GM19238 (cell line): ENCODE measurements around the gene ZC3H8.

Source experiments
- DNase-seq: peaks from one replicate; pipeline ENCODE4 v3.0.0; 2011; ENCODE audit warnings: low spot score; ENCODE audit not compliant: insufficient read length

Gene ZC3H8

GRCh38 chr2:112195167-112195766 is 59.6 kb downstream of the ZC3H8 start:
- DNase-seq: no peak

DNA sequence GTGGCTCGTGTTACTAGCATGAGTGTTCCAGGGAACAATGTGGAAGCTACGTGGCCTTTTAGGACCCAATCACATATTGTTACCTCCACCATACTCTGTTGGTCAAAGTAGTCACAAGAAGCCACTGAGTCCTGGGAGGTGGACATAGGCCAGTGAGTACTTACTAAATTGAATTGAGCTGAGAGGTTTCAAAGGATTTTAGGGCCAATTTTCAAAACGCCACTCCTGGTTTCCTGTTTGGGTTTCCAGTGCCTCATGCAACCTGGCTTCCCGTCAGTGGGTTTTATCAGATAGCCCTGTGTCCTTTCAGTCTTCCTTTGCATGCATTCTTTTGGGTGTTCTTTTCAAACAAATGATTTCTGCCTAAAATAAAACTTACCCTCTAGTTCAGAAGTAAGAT is 60.4 kb downstream of the ZC3H8 start:
- DNase-seq: no peak

DNA sequence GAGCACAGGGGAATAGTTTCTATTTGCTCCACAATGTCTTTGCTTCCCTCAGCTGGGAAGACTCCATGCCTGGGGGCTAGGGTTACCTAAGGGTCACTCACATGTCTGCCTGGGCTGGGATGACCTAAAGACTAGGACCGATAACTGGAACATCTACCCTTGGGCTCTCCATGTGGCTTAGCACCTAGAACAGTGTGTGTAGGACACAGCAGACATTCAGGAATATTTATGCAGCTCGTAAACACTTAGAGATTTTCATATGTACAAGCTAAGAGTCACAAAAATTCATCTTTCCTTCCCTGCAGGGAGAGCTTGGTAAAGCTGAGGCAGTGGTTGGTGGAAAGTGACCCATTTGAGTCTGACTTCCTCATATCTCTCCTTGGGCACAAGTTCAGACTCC is 60.8 kb downstream of the ZC3H8 start:
- no peak for DNase-seq

DNA sequence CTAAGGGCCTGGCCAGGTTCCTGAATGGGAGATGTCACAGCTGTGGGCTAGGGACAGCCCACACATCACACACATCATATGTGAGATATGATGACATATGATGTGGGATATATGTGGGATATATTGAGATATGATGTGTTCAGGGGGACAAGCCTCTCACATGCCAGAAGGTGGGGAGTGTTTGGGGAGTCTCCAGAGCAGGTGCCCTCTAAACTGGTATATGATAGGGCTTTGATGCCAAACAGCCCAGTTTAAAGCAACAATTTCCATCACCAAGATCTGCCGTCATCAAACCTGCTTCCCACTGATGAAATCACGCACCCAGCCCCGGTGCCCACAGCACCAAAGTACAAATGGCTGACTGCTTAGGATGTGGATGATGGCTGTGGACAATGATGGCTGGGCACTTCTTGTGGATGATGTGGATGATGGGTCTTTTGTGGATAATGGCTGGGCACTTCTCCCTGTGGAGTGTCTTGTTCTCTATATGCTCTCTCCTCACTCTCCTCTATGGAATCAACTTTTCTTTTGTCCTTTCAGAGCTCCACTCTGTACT is 65.8 kb downstream of the ZC3H8 start:
- DNase-seq: no peak

DNA sequence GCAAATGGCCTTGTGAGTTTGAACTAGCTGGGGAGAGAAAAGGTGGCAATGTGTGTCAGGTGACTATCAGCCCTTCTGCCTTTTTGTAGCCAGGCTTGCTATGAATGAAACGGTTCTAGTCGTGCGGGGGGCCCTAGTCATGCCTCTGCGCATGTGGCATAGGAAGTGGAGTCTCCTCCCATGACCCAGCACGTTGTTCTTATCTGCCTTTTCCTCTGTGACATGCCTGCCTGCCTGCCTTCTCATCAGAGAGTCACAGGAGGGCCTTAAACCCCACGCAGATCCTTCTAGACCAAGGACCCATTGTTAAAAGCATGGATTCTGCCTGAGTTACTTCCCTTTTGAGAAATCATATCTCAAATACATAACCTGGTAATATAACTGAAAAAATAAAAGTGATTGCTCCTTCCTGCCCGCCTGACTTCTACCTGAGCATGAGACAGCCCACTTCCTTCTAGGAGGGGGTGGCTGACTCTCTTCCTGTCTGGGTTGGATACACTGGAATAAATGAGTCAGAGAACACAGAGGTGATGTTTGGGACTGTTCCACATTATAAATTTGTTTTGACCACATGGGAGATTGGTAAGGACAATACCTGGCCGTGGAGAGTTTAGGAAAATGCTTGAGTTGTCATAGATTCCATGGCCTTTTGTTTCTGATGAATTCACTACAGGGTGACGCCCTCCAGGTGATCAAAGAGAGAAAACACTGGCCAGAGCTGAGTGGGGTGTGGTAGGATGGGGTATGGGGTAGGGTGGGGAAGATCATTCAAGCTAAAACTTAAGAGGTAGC is 66.8 kb downstream of the ZC3H8 start:
- DNase-seq: no peak

DNA sequence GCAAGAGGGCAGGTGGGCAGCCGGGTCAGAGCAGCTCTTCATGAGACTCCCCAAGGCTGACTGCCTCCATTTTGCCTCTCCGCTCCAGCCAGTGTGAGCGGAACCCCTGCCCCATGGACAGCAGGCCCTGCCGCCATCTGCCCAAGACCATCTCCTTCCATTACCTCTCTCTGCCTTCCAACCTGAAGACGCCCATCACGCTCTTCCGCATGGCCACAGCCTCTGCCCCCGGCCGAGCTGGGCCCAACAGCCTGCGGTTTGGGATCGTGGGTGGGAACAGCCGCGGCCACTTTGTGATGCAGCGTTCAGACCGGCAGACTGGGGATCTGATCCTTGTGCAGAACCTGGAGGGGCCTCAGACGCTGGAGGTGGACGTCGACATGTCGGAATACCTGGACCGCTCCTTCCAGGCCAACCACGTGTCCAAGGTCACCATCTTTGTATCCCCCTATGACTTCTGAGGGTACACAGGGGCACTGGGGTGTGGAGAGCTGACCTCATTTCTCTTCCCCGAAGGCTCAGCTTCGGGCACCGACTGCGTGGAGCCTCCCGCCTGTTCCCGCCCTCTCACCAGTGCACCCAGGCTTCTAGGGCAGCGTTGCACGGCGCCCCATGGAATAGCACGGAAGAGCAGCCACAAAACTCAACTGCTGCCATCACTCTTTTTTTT is 67.7 kb downstream of the ZC3H8 start:
- DNase-seq: no peak

DNA sequence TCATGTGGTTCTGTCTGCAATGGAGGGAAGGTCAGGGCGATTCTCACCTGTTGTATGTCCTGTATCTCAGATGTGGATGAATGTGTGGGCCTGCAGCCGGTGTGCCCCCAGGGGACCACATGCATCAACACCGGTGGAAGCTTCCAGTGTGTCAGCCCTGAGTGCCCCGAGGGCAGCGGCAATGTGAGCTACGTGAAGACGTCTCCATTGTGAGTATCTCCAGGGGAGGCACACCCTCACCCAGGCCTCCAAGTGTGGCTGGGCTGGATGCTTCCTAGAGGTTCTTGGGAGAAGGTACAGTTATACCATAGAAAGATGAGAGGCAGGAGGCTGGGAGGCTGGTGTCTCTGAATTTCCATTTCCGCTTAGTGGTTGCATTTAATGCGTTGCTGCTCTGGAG is 69.7 kb downstream of the ZC3H8 start:
- DNase-seq: no peak

GRCh38 chr2:112184121-112184520 is 70.7 kb downstream of the ZC3H8 start:
- DNase-seq: no peak

DNA sequence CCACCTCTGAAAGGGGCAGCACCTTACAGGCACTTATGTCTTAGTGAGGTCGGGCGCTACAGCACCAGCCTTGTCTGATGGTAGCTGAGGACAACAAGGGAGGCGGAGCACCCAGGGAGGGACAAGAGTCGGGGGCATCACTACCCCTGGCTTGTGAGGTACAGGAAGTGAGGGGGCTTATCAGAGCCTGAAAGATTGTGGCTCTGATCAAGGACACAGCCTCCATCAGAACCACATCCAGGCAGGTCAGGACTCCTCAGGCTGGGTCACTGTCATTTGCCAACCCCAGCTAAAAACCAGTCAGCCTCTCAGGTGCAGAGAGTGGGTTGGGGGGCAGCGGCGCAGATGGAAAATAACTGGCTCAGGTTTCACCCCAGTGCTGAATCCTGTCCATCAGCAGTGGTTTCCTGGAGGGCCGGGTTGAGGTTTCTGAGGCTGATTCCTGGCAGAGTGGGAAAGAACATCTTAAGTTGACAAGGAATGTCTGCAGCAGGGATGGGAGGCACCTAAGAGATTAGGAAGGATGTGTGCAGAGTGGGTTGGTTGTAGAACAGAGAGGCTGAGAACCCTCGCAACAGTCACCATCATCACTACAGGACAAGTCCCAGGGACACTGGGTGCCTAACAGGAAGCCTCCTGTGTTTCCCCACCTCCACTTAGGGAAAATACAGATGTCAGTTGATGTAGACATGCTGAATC is 71.4 kb downstream of the ZC3H8 start:
- DNase-seq: no peak

GRCh38 chr2:112182581-112183034 is 72.2 kb downstream of the ZC3H8 start:
- no peak for DNase-seq

DNA sequence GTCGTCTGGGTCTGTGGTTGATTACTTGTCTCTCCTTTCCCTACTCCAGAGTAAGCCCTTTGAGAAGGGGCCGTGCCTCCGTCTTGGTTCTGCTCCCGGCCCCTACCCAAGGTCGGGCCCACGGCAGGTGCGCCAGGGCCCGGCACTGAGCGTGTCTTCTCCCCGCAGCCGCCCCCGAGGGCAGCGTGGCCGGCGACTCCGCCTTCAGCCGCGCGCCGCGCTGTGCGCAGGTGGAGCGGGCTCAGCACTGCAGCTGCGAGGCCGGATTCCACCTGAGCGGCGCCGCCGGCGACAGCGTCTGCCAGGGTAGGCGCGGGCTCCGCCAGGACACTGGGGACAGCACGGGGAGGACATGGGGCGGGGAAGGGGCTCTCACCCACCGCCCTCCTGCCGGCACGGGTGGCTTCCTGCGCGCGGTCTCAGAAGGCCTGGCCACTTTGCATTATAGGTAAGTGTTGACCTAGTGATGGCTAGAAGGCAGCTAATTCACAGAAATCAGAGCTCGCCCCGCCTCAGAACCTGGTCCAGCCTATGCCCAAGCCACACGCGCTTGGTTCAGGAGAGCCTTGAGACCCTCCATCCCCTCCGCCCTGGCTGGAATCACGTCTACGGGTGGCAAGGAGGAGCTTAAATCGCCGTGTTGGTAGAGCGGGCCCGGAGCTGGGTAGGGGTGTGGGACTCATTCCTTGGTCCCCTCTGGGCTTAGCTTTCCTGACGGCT is 73.1 kb downstream of the ZC3H8 start:
- DNase-seq: no peak

- DNase-seq: no peak
These were observed 78.8 kb downstream of the ZC3H8 start for GRCh38 chr2:112175958-112176573.

DNA sequence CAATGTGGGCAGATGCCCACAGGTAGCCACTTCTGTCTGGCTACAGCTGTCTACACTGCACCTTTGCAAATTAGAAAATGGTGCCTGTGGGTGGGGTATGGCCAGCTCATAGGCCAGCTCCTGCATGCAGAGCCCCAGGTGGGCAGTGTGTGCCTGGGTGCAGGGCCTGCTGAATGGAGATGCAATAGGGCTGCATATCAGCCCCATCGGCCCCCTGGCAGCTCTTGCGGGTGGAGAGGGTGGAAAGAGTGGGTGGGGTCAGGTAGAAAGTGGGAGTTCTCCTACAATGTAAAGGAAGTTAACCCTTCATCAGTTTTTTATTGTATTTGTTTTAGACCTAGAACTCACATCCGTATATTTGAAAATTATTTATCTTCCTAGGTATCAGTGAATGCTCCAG is 79.5 kb downstream of the ZC3H8 start:
- DNase-seq: no peak

GRCh38 chr2:112174383-112174782 is 80.5 kb downstream of the ZC3H8 start:
- DNase-seq: no peak

DNA sequence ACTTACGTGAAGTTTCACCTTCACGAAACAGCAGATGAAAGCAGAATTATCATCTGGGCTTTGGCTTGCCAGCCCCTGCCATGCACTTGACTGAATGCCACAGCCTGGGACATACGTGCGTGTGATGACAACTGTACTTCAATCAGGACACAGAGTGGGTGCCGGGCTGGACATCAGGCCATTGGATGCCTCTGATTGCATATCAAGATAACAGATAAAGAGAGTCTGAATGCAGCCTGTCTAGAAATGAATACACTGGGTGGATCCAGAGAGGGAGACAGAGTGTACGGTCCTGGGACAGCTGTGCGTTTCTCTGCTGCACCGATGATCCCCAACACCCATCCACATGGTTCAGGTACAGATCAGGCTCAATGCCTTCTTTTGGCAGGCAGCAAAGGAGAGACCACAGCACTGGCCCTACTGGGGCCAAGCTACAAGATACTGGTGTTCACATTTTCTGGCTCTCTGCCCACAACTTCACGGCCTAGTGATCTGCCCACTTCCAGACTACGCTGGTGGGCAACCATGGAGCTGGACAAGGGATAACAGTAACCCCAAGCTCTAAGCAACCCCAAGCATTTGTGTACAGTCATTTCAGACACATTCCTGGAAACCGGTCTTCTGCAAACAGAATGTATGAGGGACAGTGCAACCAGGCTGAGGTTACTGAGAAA is 81.1 kb downstream of the ZC3H8 start:
- no peak for DNase-seq

GRCh38 chr2:112170495-112170894 is 84.3 kb downstream of the ZC3H8 start:
- no peak for DNase-seq

- DNase-seq: no peak
These were observed 86.3 kb downstream of the ZC3H8 start for GRCh38 chr2:112168422-112169124.

DNA sequence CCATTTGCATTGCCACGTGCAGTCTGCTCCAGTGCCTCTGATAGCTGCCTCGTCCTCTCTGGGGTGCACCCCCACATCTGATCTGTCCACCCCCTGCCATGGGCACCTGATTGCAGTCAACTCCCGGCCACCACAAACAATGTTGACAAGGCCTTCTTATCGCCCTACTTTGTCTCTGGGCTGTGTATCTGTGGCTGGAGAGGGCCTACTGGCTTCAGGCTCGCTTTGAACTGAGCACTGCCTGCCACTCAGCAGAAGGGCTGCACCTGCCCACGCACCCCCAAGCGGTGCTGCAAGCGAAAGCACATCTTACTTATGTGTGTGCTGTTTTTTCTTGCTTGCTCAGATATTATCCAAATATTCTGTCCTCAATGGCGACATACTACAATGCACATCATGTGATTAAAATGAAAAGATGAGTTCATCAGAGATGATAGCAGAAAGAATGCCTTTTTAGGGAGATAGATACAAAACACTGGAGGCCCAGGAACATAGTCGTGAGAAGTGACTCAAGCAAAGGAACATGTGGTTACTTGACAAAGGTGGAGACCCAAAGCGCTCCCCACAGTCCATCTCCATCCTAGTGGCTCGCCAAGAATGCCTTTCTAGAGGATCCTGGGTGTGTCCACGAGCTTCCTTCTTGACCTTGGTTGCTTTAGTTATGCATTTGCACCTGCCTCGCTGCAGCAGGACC is 87.9 kb downstream of the ZC3H8 start:
- DNase-seq: no peak

GRCh38 chr2:112165296-112165695 is 89.5 kb downstream of the ZC3H8 start:
- no peak for DNase-seq
